Left kidney (tissue), 2 donors: ENCODE measurements around the gene CCDC183. TPM values are rescaled to one million over a fixed set of nuclear protein-coding genes. Genes with fewer than 3 reads are reported as not detected.
"Not testable (repeated sequence)": the region's sequence is repeated elsewhere in the genome, so short reads cannot be mapped to it uniquely, and the experiment has no call there.

Source experiments
- DNase-seq: peaks from one replicate; pipeline ENCODE4 v3.0.0-alpha.2; 2013
- polyA plus RNA-seq: library from polyadenylated mRNA; unstranded; fragments of 120-200 nt; gene quantifications from one replicate; pipeline ENCODE4 v1.2.1, GENCODE V29; 2013; ENCODE audit not compliant: insufficient read length

CCDC183 gene
- polyA plus RNA-seq, 1 donor = 5.5 TPM

GRCh38 chr9:136784997-136785361, 11.2 kb upstream of the CCDC183 start:
- no peak for DNase-seq

DNA sequence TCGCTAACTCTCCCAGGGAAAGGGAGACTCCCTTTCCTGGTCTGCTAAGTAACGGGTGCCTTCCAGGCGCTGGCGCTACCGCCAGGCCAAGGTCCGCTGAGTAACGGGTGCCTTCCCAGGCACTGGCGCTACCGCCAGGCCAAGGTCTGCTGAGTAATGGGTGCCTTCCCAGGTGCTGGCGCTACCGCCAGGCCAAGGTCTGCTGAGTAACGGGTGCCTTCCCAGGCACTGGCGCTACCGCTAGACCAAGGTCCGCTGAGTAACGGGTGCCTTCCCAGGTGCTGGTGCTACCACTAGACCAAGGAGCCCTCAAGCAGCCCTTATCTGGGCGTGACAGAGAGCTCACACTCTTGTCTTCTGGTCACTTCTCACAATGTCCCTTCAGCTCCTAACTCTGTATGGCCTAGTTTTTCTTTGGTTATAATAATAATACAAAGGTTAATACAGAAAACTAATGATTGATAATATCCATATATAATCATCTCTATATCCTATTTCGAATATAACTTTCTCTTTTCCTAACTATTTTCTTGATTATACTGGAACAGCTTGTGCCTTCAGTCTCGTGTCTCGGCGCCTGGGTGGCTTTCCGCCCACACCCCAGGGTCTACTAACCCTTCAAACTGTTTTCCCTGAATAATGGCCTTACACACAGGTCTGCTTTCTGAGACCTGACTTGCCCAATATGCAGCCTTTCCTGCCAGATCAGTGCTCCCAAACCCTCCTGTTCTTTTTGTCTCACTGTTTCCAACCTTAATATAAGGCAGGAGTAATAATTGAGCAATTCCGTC, 10.4 kb upstream of the CCDC183 start:
- DNase-seq = not testable (repeated sequence)

GRCh38 chr9:136786451-136786850, 9.7 kb upstream of the CCDC183 start:
- DNase-seq = no peak

GRCh38 chr9:136786983-136787382, 9.2 kb upstream of the CCDC183 start:
- not testable (repeated sequence) for DNase-seq

DNA sequence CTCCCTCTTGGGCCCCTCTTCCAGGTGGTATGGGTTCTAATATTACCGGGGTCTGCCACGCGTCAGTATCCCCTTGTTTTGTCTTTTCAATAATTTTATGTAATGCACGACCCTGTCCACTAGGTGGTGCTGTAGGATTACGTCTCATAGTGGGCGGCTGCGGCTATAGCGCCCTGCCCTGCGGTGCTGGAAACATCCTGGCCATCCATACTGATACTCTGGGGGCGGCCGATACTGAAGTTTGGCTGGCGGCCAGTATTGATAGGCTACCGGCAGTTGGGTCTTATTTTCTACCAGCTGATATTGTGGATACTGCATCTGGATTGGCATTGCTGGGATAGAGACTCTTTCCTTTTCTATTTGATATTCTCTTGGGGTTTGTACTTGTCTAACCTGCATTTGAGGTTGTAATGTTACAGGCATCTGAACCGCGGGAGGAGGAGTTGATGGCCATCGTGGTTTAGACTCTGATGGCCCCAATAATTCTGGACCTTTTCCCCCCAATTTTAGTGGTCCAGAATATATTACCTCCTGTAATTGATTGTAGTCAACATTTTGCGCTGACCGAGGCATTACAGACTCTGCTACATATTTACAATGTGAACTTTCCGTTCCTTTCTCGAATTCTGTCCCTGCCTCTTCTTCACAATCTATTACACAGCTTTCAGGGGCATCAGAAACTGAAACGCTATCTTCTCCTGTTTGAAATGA, 8.3 kb upstream of the CCDC183 start:
- no peak for DNase-seq

- not testable (repeated sequence) for DNase-seq
Measured at GRCh38 chr9:136788644-136789522, 7.3 kb upstream of the CCDC183 start.

DNA sequence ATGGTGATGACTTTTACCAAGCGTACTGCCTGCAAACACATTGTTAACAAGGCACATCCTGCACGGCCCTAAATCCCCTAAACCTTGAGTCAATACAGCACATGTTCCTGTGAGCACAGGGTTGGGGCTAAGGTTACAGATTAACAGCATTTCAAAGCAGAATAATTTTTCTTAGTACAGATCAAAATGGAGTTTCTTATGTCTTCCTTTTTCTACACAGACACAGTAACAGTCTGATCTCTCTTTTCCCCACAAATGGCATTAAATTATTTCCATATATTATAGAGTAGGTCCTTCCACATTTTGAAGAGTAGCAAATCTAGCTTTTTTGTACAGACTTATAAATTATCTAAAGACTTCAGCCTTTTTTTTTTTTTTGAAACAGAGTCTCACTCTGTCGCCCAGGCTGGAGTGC, 6.6 kb upstream of the CCDC183 start:
- DNase-seq = no peak

- peak; percentile 98 for DNase-seq
Measured at GRCh38 chr9:136790640-136791515, 5.3 kb upstream of the CCDC183 start, which contains the start of gene TMEM141. TSS of gene TMEM141 (plus strand) at chr9:136791344. CDS start at chr9:136791371, 27 bp downstream.

GRCh38 chr9:136791516-136792276, 4.4 kb upstream of the CCDC183 start:
- no peak for DNase-seq

DNA sequence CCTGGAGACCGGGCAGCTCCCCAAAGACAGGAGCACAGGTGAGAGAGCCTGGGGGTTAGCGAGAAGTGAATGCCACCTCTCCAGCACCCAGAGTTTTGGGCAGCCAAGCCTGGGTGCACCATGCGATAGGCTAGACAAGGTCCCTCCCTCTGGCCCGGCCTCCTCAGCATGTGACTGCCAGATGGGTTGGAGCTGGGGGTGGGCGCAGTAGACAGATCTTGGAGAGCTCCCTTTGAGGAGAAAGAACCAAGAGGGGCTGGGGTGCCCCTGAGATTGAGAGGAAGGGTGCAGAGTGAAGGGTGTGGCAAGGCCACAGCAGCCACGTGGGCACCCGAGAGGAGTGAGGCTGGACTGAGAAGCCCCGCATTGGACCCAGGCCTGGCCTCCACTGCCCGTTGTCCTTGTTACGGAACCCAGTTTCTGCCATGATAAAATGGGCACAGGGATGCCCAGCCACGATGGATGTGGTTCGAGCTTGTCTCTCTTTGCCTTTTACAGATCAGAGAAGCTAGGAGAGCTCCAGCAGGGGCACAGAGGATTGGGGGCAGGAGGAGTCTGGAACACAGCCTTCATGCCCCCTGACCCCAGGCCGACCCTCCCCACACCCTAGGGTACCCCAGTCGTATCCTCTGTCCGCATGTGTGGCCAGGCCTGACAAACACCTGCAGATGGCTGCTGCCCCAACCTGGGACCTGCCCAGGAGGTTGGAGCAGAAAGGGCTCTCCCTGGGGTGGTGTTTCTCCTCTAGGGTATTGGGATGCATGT, 3.6 kb upstream of the CCDC183 start:
- no peak for DNase-seq

- DNase-seq = no peak
Measured at GRCh38 chr9:136793086-136793946, 2.8 kb upstream of the CCDC183 start.

DNA sequence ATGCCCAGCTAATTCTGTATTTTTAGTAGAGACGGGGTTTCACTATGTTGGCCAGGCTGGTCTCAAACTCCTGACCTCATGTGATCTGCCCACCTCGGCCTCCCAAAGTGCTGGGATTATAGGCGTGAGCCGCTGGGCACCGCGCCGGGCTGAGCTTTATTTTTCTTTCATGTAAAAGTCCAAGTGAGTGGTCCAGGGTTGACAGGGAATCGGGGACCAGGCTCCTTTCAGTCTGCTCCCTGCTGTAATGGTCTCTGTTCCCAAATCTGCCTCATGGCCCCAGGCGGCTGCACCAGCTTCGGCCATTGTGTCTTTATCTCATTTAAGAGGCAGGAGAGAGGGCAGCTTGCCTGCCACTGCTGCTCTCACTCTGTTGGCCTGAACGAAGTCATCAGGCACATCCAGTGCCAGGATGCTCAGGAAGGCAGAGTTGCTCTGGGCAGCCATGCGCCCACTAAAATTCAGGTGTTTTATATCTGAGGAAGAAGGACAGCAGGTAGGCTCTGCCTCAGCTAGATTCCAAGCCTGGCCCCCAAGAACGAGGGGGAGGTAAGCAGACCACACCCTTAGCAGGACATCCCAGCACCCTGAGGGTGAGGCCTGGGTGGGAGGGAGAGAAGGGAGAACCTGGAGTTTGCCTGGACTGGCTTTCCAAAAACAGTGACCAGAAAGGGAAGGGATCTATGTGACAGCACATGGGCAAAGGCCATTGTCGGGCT, 1.7 kb upstream of the CCDC183 start:
- DNase-seq = no peak

DNA sequence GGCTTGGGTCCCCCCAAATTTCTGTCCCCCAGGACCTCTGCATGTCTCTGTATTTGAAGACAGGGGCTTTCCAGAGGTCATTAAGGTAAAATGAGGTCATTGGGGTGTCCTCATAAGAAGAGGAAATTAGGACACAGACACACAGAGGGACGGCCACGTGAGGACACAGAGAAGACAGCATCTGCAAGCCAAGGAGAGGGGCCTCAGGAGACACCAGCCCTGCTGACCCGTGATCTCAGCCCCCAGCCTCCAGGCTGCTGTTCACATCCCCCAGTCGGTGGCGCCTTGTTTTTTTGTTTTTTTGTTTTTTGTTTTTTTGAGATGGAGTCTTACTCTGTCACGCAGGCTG, 1.2 kb upstream of the CCDC183 start:
- DNase-seq = no peak

DNA sequence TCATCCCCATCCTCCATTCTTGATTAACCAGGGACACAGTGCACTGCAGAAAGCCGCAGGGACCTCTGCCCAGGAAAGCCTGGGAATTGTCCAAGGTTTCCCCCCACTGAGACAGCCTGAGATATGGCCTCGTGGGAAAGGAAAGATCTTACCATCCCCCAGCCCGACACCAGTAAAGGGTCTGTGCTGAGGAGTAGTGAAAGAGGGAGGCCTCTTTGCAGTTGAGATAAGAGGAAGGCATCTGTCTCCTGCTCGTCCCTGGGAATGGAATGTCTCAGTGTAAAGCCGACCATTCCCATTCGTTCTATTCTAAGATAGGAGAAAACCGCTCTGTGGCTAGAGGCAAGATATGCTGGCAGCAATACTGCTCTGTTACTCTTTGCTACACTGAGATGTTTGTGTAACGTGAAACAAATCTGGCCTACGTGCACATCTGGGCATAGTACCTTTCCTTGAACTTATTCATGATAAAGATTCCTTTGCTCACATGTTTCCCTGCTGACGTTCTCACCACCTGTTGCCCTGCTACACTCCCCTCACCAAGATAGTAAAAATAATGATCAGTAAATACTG, 723 bp downstream of the CCDC183 start:
- not testable (repeated sequence) for DNase-seq

DNA sequence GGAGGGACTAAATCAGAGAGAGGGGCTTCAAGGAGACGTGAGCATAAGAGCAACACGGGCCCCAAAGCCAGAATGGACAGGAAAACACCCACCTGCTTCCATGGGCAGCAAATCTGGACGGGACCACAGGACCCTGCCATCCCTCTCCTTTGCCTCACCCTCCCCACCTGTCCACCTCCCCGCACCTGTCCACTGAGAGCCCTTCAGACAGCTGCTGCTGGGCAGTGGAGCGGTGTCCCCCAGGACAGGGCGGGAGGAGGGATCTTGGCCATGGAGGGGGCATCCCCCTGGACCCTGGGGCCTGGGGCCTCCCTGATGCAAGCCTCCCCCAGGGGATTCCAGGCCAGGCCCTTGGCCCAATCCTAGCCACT, 2.6 kb downstream of the CCDC183 start:
- no peak for DNase-seq

DNA sequence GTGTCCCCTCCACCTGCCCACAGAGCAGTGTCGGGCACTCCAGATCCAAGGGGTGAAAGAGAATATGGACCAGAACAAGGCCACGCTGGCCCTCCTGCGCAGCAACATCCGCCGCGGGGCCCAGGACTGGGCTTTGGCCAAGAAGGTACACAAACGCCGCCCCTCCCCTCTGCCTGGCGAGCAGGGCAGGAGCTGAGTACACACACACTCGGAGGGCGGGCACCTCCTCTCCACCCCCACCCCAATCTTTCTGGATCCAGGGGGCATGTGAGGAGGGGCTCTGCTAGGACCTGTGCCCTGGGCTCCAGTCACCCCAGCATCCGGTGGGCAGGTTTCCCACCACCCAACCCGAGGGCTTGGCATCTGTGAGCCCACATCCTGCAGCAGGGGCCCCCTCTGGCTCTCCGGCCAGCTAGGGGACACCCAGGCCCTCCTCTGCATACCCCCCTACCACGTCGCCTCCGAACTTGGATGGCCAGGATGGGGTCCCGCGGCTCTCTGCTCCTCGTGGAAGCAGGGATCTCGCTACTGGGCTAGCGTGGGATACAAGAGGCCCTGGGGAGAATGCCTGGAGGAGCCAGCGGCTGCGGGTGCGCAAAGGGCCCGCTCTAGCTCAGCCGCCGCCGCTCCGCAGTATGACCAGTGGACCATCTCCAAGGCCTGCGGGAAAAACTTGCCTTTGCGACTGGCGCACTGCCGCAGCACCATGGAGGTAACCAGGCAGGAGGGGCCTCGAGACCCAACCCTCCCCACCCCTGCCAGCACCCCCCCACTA, 3.1 kb downstream of the CCDC183 start:
- no peak for DNase-seq
